GM12878 (cell line): ENCODE results near the gene MRPL2.

Source experiments
- BHLHE40 ChIP-seq, 2 experiments: fragments of 450-650 bp in 1 of 2; IDR thresholded peaks; 2 replicates each; pipeline ENCODE4 v1.6.1; 2011 to 2017; ENCODE audit warnings: low read depth in 2 of 2, borderline replicate concordance in 1 of 2, improper control_type of control experiment in 1 of 2, low read length in 1 of 2, mild to moderate bottlenecking in 1 of 2
- BRCA1 ChIP-seq: IDR thresholded peaks from 2 replicates; pipeline ENCODE4 v1.6.1; 2011; ENCODE audit warnings: low read depth, low read length, improper control_type of control experiment
- FOXK2 ChIP-seq: fragments of 450-650 bp; IDR thresholded peaks from 2 replicates; pipeline ENCODE4 v1.6.1; 2017; ENCODE audit warnings: mild to moderate bottlenecking, moderate library complexity
- HCFC1 ChIP-seq: fragments of 150-350 bp; IDR thresholded peaks from 2 replicates; pipeline ENCODE4 v1.6.1; 2014; ENCODE audit warnings: low read length
- MYC ChIP-seq: IDR thresholded peaks from 2 replicates; pipeline ENCODE4 v1.6.1; 2011; ENCODE audit warnings: mild to moderate bottlenecking, low read length, moderate library complexity, inconsistent platforms; ENCODE audit not compliant: insufficient read depth, insufficient replicate concordance, insufficient read length, severe bottlenecking
- NR2F1 ChIP-seq: fragments of 450-650 bp; conservative IDR thresholded peaks from 2 replicates; pipeline ENCODE4 v1.6.1; 2017; ENCODE audit warnings: mild to moderate bottlenecking
- POLR2A ChIP-seq: IDR thresholded peaks from 2 replicates; pipeline ENCODE4 v1.6.1; 2011; ENCODE audit warnings: low read depth, mild to moderate bottlenecking, low read length
- TF ChIP-seq, protein P1 (sequence below), 3 experiments: IDR thresholded peaks in 2 of 3; conservative IDR thresholded peaks in 1 of 3; 2 replicates each; pipeline ENCODE4 v1.5.1; 2011; ENCODE audit warnings: low read depth in 3 of 3, low read length in 3 of 3, mild to moderate bottlenecking in 3 of 3, control low read depth in 2 of 3, moderate library complexity in 2 of 3, inconsistent platforms in 1 of 3, mixed read lengths in 1 of 3; ENCODE audit not compliant: control insufficient read depth in 2 of 3, insufficient read depth in 1 of 3; ENCODE audit errors: extremely low read depth in 1 of 3
- TF ChIP-seq, protein P2 (sequence below): IDR thresholded peaks from 2 replicates; pipeline ENCODE4 v1.6.1; 2011; ENCODE audit warnings: low read depth, mild to moderate bottlenecking, low read length, moderate library complexity, borderline replicate concordance; ENCODE audit errors: extremely low read depth

DNA sequence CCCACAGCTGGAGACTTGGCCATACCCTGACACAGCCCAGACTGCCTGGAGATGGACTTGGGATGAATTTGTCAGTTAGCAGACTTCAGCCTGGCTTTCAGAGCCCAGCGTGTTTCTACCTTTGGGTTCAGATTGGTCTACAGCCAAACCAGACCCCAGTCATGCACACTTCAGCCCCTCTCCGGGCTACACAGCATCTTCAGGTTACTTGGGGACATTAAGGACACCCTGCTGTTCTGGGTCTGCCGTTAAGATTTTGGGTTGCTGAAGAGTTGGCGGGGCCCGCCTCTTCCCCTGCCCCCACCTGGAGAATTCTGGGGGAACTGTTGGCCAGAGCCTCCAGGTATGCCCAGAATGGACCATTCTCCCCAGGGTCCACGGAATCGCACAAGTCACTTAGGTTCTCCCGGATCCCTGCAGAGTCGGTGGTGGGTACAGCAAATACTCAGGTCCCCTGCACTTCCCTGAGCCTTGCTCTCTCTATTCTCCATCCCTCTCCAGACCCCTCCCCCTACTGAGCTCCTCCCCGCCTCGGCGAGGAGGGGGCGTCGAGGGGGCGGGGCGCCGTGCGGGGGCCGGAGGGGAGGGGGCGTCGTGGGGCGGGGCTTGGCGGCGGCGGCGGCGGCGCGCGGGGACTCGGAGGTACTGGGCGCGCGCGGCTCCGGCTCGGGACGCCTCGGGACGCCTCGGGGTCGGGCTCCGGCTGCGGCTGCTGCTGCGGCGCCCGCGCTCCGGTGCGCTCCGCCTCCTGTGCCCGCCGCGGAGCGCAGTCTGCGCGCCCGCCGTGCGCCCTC, 16.6 kb upstream of the MRPL2 start, which contains the start of gene PTK7:
- no peak for TF ChIP-seq POLR2A
- TF ChIP-seq, protein P1, sequence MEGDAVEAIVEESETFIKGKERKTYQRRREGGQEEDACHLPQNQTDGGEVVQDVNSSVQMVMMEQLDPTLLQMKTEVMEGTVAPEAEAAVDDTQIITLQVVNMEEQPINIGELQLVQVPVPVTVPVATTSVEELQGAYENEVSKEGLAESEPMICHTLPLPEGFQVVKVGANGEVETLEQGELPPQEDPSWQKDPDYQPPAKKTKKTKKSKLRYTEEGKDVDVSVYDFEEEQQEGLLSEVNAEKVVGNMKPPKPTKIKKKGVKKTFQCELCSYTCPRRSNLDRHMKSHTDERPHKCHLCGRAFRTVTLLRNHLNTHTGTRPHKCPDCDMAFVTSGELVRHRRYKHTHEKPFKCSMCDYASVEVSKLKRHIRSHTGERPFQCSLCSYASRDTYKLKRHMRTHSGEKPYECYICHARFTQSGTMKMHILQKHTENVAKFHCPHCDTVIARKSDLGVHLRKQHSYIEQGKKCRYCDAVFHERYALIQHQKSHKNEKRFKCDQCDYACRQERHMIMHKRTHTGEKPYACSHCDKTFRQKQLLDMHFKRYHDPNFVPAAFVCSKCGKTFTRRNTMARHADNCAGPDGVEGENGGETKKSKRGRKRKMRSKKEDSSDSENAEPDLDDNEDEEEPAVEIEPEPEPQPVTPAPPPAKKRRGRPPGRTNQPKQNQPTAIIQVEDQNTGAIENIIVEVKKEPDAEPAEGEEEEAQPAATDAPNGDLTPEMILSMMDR (IDR thresholded peaks at IDR 0.05 in 2 of 3, conservative IDR thresholded peaks at IDR 0.05 in 1 of 3; ENCODE audit: control insufficient read depth in 2 of 3, extremely low read depth in 1 of 3, insufficient read depth in 1 of 3, low read depth in 3 of 3, low read length in 3 of 3): no peak
- no peak for TF ChIP-seq BHLHE40 (IDR thresholded peaks at IDR 0.05; ENCODE audit: borderline replicate concordance in 1 of 2, low read depth in 2 of 2, low read length in 1 of 2)
- no peak for TF ChIP-seq HCFC1
- no peak for TF ChIP-seq MYC
- no peak for TF ChIP-seq NR2F1
- TF ChIP-seq BRCA1: no peak
- TF ChIP-seq, protein P2, sequence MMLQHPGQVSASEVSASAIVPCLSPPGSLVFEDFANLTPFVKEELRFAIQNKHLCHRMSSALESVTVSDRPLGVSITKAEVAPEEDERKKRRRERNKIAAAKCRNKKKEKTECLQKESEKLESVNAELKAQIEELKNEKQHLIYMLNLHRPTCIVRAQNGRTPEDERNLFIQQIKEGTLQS: no peak
- no peak for TF ChIP-seq FOXK2
